A673 (cell line): ENCODE data around the gene SHISAL2B.

ENCODE experiments used
- CTCF ChIP-seq: fragments of 300-800, 200-600 bp; sonication (generic); conservative IDR thresholded peaks from 2 replicates; pipeline ENCODE4 v1.5.1; 2017; ENCODE audit warnings: low read depth, mild to moderate bottlenecking, antibody characterized with exemption, low read length, moderate library complexity, mixed read lengths
- EZH2 ChIP-seq: fragments of 200-600 bp; sonication (generic); IDR thresholded peaks from 2 replicates; pipeline ENCODE4 v1.6.1; 2017; ENCODE audit warnings: borderline replicate concordance, low read depth, mild to moderate bottlenecking, mixed read lengths, antibody characterized with exemption, low read length; ENCODE audit not compliant: poor library complexity, severe bottlenecking

- no peak for TF ChIP-seq CTCF
- no peak for TF ChIP-seq EZH2
These were observed 31.0 kb upstream of the SHISAL2B start for GRCh38 chr5:64659289-64659688.
